K562 (cell line): ENCODE measurements around the gene PLG.

ENCODE experiments used
- COPS2 ChIP-seq: fragments of 450-650 bp; conservative IDR thresholded peaks from 2 replicates; pipeline ENCODE4 v1.6.1; 2016; ENCODE audit warnings: mild to moderate bottlenecking, moderate library complexity
- NR2F6 ChIP-seq: fragments of 450-650 bp; formaldehyde crosslinking; IDR thresholded peaks from 2 replicates; pipeline ENCODE4 v1.4.0; 2020; ENCODE audit warnings: mild to moderate bottlenecking
- TF ChIP-seq, protein P1 (sequence below), 3 experiments: IDR thresholded peaks in 2 of 3; conservative IDR thresholded peaks in 1 of 3; 2 replicates each; pipeline ENCODE4 v1.5.1; 2011 to 2012; ENCODE audit warnings: low read length in 3 of 3, mild to moderate bottlenecking in 3 of 3, control low read depth in 2 of 3, improper control_type of control experiment in 1 of 3, inconsistent platforms in 1 of 3, low read depth in 1 of 3, mixed read lengths in 1 of 3, moderate library complexity in 1 of 3; ENCODE audit not compliant: insufficient read depth in 2 of 3

DNA sequence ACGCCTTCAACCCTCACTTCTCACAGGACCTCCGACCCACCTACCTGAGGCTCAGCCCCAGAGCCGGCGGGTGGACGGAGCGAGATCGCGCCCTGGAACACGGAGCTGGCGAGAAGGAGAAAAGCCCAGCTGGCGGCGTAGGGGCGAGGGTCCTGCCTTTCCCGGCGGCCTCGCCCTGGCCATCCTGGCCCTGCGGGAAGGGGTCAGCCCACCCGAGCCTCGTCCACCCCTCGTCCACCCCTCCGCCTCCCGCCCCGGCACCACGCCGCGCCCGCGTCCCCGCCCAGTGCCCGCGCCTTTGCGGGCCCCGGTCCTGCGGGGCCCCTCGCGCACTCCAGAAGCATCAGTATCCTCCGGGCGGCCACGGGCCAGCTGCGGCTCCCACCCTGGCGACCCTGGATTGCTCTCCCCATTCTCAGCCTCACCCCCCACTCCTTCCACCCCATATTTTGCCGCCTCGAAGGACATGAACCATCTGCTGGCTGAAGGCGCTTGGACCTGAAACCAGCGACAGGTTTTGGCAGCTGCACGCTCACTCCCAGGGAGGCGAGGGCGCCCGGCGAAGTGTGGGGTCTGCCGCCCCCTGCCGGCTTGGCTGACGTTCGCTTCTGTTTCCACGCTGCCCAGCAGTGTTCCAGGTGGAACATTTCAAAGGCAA is 65.1 kb downstream of the PLG start:
- no peak for TF ChIP-seq COPS2
- TF ChIP-seq NR2F6 (CRISPR knock-in tag) = no peak
- TF ChIP-seq, protein P1, sequence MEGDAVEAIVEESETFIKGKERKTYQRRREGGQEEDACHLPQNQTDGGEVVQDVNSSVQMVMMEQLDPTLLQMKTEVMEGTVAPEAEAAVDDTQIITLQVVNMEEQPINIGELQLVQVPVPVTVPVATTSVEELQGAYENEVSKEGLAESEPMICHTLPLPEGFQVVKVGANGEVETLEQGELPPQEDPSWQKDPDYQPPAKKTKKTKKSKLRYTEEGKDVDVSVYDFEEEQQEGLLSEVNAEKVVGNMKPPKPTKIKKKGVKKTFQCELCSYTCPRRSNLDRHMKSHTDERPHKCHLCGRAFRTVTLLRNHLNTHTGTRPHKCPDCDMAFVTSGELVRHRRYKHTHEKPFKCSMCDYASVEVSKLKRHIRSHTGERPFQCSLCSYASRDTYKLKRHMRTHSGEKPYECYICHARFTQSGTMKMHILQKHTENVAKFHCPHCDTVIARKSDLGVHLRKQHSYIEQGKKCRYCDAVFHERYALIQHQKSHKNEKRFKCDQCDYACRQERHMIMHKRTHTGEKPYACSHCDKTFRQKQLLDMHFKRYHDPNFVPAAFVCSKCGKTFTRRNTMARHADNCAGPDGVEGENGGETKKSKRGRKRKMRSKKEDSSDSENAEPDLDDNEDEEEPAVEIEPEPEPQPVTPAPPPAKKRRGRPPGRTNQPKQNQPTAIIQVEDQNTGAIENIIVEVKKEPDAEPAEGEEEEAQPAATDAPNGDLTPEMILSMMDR (IDR thresholded peaks at IDR 0.05 in 2 of 3, conservative IDR thresholded peaks at IDR 0.05 in 1 of 3; ENCODE audit: insufficient read depth in 2 of 3, low read depth in 1 of 3, low read length in 3 of 3) = peak; percentile 45 to 55 (median 48); a peak in 4 of 6 replicates
